H1 (cell line): ENCODE data around the gene NOL8. TPM values are rescaled to one million over a fixed set of nuclear protein-coding genes. Genes with fewer than 3 reads are reported as not detected.

ENCODE experiments used
- ASH2L ChIP-seq: fragments of 200-600, 300-600 bp; sonication (generic); IDR thresholded peaks from one replicate; pipeline ENCODE4 v1.7.1; 2017; ENCODE audit warnings: low read length
- ATF2 ChIP-seq: IDR thresholded peaks from 2 replicates; pipeline ENCODE4 v1.6.1; 2012; ENCODE audit warnings: low read length, inconsistent platforms
- BRCA1 ChIP-seq: IDR thresholded peaks from 2 replicates; pipeline ENCODE4 v1.6.1; 2012; ENCODE audit warnings: low read depth, low read length, improper control_type of control experiment
- KDM1A ChIP-seq: fragments of 200-600, 300-600 bp; sonication (generic); IDR thresholded peaks from 2 replicates; pipeline ENCODE4 v1.7.1; 2016; ENCODE audit warnings: mild to moderate bottlenecking, low read length, borderline replicate concordance
- SIRT6 ChIP-seq: IDR thresholded peaks from one replicate; pipeline ENCODE4 v1.7.1; 2012; ENCODE audit warnings: low read length, inconsistent platforms
- SIX5 ChIP-seq: IDR thresholded peaks from 2 replicates; pipeline ENCODE4 v1.6.1; 2011; ENCODE audit warnings: mild to moderate bottlenecking, low read depth, low read length
- polyA plus RNA-seq, 7 experiments: library from polyadenylated mRNA; depleted of rRNA in 3 of 7; stranded (reverse) in 5 of 7; unstranded in 2 of 7; fragments of >200 nt in 5 of 7; fragments of 200-250 nt in 2 of 7; gene quantifications; 1 replicate in 5 of 7; 2 replicates in 1 of 7; 4 replicates in 1 of 7; pipeline versions ENCODE4 v1.2.1 to v1.2.3, GENCODE V29; 2011 to 2013; ENCODE audit warnings: missing spikeins in 2 of 7, mixed read lengths in 2 of 7
- total RNA-seq: library from RNA; stranded (reverse); fragmentation: NEBNext Ultra II Directional; extraction: Animal tissue kit (Norgen Biotek cat#: 25700); gene quantifications from 2 replicates; pipeline ENCODE4 v1.2.1, GENCODE V29; 2021
- TF ChIP-seq, protein P1 (sequence below): fragments of 300-600 bp; sonication (generic); IDR thresholded peaks from 2 replicates; pipeline ENCODE4 v1.7.1; 2012; ENCODE audit warnings: low read length, moderate library complexity, mild to moderate bottlenecking, inconsistent platforms; ENCODE audit not compliant: insufficient replicate concordance

The NOL8 gene
- total and polyA plus RNA-seq, 2 of the 8 experiments (the other 6 are each of a cell fraction or from before 2014, with no cell fraction given): 6.2 to 30.4 TPM

- TF ChIP-seq, protein P1, sequence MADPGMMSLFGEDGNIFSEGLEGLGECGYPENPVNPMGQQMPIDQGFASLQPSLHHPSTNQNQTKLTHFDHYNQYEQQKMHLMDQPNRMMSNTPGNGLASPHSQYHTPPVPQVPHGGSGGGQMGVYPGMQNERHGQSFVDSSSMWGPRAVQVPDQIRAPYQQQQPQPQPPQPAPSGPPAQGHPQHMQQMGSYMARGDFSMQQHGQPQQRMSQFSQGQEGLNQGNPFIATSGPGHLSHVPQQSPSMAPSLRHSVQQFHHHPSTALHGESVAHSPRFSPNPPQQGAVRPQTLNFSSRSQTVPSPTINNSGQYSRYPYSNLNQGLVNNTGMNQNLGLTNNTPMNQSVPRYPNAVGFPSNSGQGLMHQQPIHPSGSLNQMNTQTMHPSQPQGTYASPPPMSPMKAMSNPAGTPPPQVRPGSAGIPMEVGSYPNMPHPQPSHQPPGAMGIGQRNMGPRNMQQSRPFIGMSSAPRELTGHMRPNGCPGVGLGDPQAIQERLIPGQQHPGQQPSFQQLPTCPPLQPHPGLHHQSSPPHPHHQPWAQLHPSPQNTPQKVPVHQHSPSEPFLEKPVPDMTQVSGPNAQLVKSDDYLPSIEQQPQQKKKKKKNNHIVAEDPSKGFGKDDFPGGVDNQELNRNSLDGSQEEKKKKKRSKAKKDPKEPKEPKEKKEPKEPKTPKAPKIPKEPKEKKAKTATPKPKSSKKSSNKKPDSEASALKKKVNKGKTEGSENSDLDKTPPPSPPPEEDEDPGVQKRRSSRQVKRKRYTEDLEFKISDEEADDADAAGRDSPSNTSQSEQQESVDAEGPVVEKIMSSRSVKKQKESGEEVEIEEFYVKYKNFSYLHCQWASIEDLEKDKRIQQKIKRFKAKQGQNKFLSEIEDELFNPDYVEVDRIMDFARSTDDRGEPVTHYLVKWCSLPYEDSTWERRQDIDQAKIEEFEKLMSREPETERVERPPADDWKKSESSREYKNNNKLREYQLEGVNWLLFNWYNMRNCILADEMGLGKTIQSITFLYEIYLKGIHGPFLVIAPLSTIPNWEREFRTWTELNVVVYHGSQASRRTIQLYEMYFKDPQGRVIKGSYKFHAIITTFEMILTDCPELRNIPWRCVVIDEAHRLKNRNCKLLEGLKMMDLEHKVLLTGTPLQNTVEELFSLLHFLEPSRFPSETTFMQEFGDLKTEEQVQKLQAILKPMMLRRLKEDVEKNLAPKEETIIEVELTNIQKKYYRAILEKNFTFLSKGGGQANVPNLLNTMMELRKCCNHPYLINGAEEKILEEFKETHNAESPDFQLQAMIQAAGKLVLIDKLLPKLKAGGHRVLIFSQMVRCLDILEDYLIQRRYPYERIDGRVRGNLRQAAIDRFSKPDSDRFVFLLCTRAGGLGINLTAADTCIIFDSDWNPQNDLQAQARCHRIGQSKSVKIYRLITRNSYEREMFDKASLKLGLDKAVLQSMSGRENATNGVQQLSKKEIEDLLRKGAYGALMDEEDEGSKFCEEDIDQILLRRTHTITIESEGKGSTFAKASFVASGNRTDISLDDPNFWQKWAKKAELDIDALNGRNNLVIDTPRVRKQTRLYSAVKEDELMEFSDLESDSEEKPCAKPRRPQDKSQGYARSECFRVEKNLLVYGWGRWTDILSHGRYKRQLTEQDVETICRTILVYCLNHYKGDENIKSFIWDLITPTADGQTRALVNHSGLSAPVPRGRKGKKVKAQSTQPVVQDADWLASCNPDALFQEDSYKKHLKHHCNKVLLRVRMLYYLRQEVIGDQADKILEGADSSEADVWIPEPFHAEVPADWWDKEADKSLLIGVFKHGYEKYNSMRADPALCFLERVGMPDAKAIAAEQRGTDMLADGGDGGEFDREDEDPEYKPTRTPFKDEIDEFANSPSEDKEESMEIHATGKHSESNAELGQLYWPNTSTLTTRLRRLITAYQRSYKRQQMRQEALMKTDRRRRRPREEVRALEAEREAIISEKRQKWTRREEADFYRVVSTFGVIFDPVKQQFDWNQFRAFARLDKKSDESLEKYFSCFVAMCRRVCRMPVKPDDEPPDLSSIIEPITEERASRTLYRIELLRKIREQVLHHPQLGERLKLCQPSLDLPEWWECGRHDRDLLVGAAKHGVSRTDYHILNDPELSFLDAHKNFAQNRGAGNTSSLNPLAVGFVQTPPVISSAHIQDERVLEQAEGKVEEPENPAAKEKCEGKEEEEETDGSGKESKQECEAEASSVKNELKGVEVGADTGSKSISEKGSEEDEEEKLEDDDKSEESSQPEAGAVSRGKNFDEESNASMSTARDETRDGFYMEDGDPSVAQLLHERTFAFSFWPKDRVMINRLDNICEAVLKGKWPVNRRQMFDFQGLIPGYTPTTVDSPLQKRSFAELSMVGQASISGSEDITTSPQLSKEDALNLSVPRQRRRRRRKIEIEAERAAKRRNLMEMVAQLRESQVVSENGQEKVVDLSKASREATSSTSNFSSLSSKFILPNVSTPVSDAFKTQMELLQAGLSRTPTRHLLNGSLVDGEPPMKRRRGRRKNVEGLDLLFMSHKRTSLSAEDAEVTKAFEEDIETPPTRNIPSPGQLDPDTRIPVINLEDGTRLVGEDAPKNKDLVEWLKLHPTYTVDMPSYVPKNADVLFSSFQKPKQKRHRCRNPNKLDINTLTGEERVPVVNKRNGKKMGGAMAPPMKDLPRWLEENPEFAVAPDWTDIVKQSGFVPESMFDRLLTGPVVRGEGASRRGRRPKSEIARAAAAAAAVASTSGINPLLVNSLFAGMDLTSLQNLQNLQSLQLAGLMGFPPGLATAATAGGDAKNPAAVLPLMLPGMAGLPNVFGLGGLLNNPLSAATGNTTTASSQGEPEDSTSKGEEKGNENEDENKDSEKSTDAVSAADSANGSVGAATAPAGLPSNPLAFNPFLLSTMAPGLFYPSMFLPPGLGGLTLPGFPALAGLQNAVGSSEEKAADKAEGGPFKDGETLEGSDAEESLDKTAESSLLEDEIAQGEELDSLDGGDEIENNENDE: no peak
- no peak for TF ChIP-seq SIX5
- no peak for TF ChIP-seq ATF2
- no peak for TF ChIP-seq SIRT6
- no peak for TF ChIP-seq ASH2L
- no peak for TF ChIP-seq BRCA1
- no peak for TF ChIP-seq KDM1A
Measured at GRCh38 chr9:92341578-92341977, 16.4 kb upstream of the NOL8 start (continued).
